ENCODE results near the gene DLK2. TPM values are rescaled to one million over a fixed set of nuclear protein-coding genes. Genes with fewer than 3 reads are reported as not detected.
"Not testable (repeated sequence)": the region's sequence is repeated elsewhere in the genome, so short reads cannot be mapped to it uniquely, and the experiment has no call there.

Gene DLK2
- total RNA-seq, 6 experiments from 2014 or later = 1.8 to 2.9 (median 2.2) TPM

DNA sequence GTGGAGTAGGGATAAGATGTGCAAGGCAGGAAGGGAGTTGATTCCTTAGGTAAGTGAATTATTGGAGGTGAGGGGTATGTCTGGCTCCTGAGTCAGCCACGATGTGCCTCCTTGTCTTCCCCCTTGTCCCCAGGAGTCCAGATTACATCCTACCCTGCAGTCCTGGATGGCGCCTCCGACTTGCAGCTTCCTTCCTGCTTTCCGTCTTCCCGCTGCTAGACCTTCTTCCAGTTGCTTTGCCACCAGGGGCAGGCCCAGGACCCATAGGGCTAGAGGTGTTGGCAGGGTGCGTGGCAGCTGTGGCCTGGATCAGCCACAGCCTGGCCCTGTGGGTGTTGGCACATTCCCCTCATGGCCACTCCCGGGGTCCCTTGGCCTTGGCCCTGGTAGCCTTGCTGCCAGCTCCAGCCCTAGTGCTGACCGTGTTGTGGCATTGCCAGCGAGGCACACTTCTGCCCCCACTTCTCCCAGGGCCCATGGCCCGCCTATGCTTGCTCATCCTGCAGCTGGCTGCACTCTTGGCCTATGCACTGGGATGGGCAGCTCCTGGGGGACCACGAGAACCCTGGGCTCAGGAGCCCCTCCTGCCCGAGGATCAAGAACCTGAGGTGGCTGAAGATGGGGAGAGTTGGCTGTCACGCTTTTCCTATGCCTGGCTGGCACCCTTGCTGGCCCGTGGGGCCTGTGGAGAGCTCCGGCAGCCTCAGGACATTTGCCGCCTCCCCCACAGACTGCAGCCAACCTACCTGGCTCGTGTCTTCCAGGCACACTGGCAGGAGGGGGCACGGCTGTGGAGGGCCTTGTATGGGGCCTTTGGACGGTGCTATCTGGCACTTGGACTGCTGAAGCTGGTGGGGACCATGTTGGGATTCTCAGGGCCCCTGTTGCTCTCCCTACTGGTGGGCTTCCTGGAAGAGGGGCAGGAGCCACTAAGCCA, 23.1 kb downstream of the DLK2 start:
- peaks cover 30% of the 10 kb centered on the region for H3K4me1 Mint-ChIP-seq (ENCODE audit: low read depth)
- no peak for DNase-seq
- H3K27me3 Mint-ChIP-seq (ENCODE audit: insufficient read depth) = peaks cover 2% of the 10 kb centered on the region; the same call in 1 of the 2 replicates
- H3K9me3 Mint-ChIP-seq = no peaks in the 10 kb centered on the region
- H3K36me3 Mint-ChIP-seq (ENCODE audit: low read depth) = peaks cover 11% of the 10 kb centered on the region; the same call in 1 of the 2 replicates
- H3K4me3 Mint-ChIP-seq = no peak overlapping the region
- TF ChIP-seq, protein P1, sequence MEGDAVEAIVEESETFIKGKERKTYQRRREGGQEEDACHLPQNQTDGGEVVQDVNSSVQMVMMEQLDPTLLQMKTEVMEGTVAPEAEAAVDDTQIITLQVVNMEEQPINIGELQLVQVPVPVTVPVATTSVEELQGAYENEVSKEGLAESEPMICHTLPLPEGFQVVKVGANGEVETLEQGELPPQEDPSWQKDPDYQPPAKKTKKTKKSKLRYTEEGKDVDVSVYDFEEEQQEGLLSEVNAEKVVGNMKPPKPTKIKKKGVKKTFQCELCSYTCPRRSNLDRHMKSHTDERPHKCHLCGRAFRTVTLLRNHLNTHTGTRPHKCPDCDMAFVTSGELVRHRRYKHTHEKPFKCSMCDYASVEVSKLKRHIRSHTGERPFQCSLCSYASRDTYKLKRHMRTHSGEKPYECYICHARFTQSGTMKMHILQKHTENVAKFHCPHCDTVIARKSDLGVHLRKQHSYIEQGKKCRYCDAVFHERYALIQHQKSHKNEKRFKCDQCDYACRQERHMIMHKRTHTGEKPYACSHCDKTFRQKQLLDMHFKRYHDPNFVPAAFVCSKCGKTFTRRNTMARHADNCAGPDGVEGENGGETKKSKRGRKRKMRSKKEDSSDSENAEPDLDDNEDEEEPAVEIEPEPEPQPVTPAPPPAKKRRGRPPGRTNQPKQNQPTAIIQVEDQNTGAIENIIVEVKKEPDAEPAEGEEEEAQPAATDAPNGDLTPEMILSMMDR (IDR thresholded peaks at IDR 0.05) = no peak
- no peak overlapping the region for H3K27ac Mint-ChIP-seq

DNA sequence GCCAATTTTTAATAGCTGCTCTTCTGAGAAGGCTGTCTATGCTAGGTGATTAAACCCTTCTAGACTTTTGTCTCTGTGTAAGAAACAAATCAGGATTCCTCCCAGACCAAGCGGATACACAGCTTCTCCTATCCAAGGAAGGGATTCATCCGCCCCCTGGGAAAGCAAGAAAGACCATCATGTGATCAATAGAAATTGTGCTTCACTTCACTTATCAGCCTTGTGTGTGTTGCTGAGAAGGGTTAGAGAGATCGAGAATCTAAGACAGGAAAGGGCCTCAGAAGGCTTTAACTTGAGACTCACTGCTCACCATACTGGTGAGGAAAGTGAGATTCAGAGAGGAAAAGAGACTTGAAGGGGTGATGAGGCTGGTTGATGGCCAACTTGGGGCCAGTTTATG, 26.5 kb downstream of the DLK2 start:
- Mint-ChIP-seq H3K9me3 (no peaks in the 10 kb centered on the region), H3K4me1 (ENCODE audit: low read depth) (peaks cover 16% of the 10 kb centered on the region), H3K27me3 (ENCODE audit: insufficient read depth) (no peaks in the 10 kb centered on the region; the same call in 1 of the 2 replicates), H3K36me3 (ENCODE audit: low read depth) (peaks cover 11% of the 10 kb centered on the region; the same call in 1 of the 2 replicates), H3K4me3 (peak overlapping the region; percentile 93), H3K27ac (peak overlapping the region; percentile 55)
- DNase-seq = no peak
- TF ChIP-seq, protein P1 (IDR thresholded peaks at IDR 0.05) = no peak

DNA sequence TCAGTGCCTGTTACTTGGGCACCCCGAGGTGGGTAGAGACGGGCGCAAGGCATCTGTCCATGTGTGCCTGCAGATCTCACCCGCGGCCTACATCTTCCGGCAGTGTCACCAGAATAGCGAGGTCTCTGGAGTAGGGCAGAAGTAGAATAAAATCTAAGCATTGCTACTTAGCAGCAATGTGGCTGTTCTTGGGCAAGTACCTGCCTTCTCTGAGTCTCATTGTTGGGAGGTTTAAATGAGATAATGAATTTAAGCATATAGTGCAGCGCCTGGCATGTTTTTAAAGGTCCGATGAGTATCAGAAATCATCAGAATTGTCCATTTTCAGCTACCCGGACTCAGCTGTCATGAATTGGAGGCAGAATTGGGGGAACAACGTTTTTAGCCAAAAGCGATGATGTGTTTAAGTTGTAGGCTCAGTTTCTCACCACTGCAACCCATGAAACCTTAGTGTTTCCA, 27.2 kb downstream of the DLK2 start:
- Mint-ChIP-seq H3K4me3 (peak overlapping the region; percentile 93), H3K27ac (peak overlapping the region; percentile 93), H3K9me3 (no peaks in the 10 kb centered on the region), H3K27me3 (ENCODE audit: insufficient read depth) (no peaks in the 10 kb centered on the region), H3K36me3 (ENCODE audit: low read depth) (peaks cover 11% of the 10 kb centered on the region; the same call in 1 of the 2 replicates), H3K4me1 (ENCODE audit: low read depth) (peaks cover 16% of the 10 kb centered on the region)
- TF ChIP-seq, protein P1 (IDR thresholded peaks at IDR 0.05) = no peak
- DNase-seq = no peak

DNA sequence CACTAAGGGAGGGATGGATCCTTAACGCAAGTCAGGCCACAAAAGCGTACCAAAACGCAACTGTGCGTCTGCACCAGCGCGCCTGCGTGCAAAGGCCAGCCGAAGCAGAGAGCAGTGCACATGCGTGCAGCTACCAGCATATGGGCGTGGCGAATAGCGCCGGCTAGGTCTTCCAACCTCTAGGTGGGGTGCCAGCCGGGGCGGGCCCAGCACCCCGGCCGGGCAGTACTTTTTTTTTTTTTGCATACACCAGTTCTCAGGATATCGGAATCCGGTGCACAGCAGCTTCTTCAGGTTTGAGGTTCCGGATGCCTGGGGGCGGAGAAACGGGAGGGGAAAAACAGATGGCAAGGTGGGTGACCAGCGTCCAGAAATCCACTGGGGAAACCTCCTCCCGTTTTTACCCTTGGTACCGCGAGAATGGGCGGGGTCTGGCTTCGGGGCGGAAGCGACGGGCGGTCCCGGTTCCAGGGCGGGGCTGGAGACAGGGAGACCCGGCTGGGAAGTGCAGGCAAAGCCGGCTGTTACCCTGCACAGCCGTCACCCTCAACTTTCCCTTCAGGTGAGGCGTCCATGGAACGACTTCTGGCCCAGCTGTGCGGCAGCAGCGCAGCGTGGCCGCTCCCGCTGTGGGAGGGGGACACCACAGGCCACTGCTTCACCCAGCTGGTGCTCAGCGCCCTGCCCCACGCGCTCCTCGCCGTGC, 27.8 kb downstream of the DLK2 start, which contains the start of gene ABCC10:
ABCC10 (plus strand) TSS at position 136 of the 706 bp plus-strand sequence; CDS start at position 574, 438 bp downstream.
- Mint-ChIP-seq H3K36me3 (ENCODE audit: low read depth) (peaks cover 11% of the 10 kb centered on the region; the same call in 1 of the 2 replicates), H3K27ac (peak within 1 kb of the TSS; percentile 93), H3K4me3 (peak within 1 kb of the TSS; percentile 93), H3K27me3 (ENCODE audit: insufficient read depth) (no peaks in the 10 kb centered on the region), H3K9me3 (no peaks in the 10 kb centered on the region), H3K4me1 (ENCODE audit: low read depth) (peaks cover 16% of the 10 kb centered on the region)
- TF ChIP-seq, protein P1 (IDR thresholded peaks at IDR 0.05) = peak; percentile 70
- peak; percentile 92 for DNase-seq

DNA sequence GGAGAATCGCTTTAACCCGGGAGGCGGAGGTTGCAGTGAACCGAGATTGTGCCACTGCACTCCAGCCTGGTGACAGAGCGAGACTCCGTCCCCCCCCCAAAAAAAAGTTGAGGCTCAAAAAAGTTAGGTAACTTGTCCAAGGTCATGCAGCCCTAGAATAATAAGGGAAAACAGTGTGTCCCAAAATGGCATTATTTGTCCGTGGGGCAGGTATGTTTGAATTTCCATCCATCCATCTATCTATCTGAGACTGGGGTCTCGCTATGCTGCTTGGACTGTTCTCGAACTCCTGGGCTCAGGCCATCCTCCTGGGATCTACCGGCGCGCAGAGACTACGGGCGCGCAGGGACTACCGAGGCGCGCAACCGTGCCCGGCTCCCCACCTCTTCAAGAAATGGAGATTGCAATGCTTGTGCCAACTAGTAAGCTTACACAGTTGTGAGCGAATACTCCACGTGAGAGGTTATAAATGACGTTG, 28.4 kb downstream of the DLK2 start:
- TF ChIP-seq, protein P1 (IDR thresholded peaks at IDR 0.05) = no peak
- H3K36me3 Mint-ChIP-seq (ENCODE audit: low read depth) = peaks cover 8% of the 10 kb centered on the region; the same call in 1 of the 2 replicates
- peak overlapping the region; percentile 93 for H3K27ac Mint-ChIP-seq
- H3K4me1 Mint-ChIP-seq (ENCODE audit: low read depth) = peaks cover 16% of the 10 kb centered on the region
- peak overlapping the region; percentile 93 for H3K4me3 Mint-ChIP-seq
- H3K9me3 Mint-ChIP-seq = no peaks in the 10 kb centered on the region
- DNase-seq = no peak
- H3K27me3 Mint-ChIP-seq (ENCODE audit: insufficient read depth) = peaks cover 4% of the 10 kb centered on the region; the same call in 1 of the 2 replicates

DNA sequence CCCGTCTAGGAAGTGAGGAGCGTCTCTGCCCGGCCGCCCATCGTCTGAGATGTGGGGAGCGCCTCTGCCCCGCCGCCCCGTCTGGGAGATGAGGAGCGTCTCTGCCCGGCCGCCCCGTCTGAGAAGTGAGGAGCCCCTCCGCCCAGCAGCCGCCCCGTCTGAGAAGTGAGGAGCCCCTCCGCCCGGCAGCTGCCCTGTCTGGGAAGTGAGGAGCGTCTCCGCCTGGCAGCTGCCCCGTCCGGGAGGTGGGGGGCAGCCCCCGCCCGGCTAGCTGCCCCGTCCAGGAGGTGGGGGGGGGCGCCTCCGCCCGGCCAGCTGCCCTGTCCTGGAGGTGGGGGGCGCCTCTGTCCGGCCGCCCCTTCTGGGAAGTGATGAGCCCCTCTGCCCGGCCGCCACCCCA, 30.3 kb downstream of the DLK2 start:
- not testable (repeated sequence) for H3K4me3 Mint-ChIP-seq; DNase-seq; H3K9me3 Mint-ChIP-seq; H3K27ac Mint-ChIP-seq; H3K27me3 Mint-ChIP-seq (ENCODE audit: insufficient read depth); H3K36me3 Mint-ChIP-seq (ENCODE audit: low read depth)
- H3K4me1 Mint-ChIP-seq (ENCODE audit: low read depth) = peaks cover 16% of the 10 kb centered on the region

All from HFFc6 (cell line).